Measurements from ENCODE around the gene UQCRFS1.

Gene UQCRFS1

DNA sequence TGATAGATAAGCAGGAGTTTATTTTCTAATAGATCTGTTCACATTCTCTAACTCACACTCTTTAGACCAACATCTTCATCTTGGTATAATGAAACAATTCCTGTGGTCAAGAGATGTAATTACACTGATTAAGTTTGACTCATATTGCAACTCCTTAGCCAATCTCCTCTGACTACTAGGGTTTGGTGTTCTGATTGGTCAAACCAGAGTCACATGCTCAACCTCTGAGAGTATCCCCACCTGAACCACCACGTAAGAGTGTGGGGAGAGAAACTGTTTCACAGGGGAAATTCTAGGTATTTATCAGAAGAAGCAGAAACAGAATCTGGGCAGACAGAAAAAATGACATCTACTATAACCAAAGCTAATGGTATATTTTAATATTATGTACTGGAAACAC, 42.4 kb downstream of the UQCRFS1 start:
- DNase-seq = no peak

DNA sequence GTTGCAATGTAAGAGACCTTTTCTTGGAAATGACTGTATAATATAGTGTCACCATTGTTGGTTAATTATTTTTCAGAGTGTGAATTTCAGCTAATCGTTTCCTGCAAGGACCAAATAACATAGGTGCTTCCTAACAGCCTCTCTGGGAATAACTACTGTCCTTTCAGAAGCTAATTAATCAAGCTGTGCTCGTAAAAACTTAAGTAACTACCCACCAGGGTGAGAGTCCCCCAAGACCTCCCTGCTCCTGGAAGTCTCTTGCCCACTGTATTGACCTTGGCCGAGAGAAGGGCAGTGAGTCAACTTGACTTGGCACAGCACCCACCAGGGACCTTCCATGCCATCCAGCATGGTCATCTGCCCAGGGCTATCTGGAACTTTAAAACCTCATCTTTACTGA, 50.3 kb downstream of the UQCRFS1 start:
- DNase-seq = no peak

DNA sequence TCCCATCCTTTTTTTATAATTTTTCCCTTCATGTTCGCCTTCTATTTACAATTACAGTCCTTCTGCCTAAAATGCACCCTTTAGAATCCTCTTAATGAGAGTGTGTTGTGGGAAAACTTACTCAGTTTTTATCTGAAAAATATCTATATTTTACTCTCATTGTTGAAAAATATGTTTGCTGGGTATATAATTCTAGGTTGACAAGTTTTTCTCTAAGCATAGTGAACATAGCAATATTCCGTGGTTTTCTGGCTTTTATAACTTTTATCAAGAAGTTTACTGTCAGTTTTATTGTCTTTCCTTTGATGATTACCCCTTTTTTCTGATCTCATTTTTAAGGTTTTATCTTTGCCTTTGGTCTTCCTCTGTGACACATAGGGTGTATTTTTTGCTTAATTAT, 57.3 kb downstream of the UQCRFS1 start:
- DNase-seq = no peak
